ENCODE measurements around the gene CALCOCO1. TPM values are rescaled to one million over a fixed set of nuclear protein-coding genes. Genes with fewer than 3 reads are reported as not detected.
A peak's percentile ranks its signal among the peaks of the same experiment; 100 is the strongest.

The CALCOCO1 gene
- total RNA-seq, 3 donors from 2014 or later: 218 to 301 (median 295) TPM

DNA sequence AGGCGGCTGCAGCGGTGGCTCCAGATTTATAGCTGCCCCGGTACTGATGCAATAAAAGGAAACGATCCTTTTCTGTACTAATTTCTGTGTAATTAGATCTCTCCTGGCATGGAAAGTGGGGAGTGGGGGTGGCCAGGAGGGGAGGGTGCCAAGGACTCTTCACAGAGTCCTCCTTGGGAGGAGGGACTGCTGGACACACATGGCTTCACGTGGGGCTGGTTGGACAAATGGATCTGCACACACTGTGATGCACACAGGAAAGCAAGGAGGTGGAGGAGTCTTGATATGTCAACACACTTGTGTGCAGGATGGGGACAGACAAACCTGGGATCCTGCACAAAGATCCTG is 27.6 kb downstream of the CALCOCO1 start:
- peaks cover 4 to 54% of the 10 kb centered on the region in 2 donors for H3K27me3 ChIP-seq
- intact Hi-C loops (cut with DNase I; ENCODE audit: low total_unique reads): loop anchor here (5.0 kb wide), 1 partner anchor 48 kb away; no protein-coding TSS in a partner anchor

DNA sequence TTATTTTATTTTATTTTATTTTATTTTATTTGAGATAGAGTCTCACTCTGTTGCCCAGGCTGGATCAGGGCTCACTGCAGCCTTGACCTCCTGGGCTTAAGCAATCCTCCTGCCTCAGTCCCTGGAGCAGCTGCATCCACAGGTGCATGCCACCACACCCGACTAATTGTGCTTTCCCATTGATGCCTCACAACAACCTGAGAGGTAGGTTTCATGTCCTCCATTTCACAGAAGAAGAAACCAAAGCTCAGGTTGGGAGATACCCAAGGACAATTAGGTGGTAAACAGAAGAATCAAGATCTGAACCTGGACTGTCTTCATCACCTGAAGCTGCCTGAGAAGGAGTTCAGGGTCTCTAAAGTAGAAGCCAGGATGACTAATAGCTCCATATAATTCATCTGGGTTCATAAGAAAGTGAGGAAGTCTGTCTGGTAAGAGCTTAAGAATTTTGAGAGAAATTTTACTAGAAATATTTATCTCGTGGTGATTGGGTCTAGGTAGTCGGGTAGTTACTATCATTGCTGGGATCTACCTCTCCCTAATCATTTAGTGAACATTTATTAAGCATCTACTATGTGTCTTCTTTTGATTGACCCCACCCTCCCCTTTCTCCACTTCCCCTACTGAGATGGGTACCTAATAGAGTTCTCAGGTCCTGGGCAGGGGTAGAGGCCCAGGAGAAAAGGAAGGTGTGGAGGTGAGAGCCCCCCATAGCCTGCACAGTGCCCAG is 28.1 kb downstream of the CALCOCO1 start:
- intact Hi-C loops (cut with DNase I; ENCODE audit: low total_unique reads): loop anchor here (5.0 kb wide), 1 partner anchor 48 kb away; no protein-coding TSS in a partner anchor
- Histone ChIP-seq H3K27ac (no peak overlapping the region), H3K27me3 (peaks cover 4 to 55% of the 10 kb centered on the region in 2 donors)

More for the DNA sequence above, 27.6 kb downstream of the CALCOCO1 start:
- no peak overlapping the region for H3K4me3 ChIP-seq
- DNase-seq (ENCODE audit: low spot score in 2 of 2): no peak
- no peak overlapping the region for H3K27ac ChIP-seq
- H3K36me3 ChIP-seq: no peaks in the 10 kb centered on the region
- TF ChIP-seq, protein P1, sequence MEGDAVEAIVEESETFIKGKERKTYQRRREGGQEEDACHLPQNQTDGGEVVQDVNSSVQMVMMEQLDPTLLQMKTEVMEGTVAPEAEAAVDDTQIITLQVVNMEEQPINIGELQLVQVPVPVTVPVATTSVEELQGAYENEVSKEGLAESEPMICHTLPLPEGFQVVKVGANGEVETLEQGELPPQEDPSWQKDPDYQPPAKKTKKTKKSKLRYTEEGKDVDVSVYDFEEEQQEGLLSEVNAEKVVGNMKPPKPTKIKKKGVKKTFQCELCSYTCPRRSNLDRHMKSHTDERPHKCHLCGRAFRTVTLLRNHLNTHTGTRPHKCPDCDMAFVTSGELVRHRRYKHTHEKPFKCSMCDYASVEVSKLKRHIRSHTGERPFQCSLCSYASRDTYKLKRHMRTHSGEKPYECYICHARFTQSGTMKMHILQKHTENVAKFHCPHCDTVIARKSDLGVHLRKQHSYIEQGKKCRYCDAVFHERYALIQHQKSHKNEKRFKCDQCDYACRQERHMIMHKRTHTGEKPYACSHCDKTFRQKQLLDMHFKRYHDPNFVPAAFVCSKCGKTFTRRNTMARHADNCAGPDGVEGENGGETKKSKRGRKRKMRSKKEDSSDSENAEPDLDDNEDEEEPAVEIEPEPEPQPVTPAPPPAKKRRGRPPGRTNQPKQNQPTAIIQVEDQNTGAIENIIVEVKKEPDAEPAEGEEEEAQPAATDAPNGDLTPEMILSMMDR (IDR thresholded peaks at IDR 0.05): no peak
- TF ChIP-seq POLR2AphosphoS5 (IDR thresholded peaks at IDR 0.05): no peak
- TF ChIP-seq POLR2A (IDR thresholded peaks at IDR 0.05): no peak
- H3K9me3 ChIP-seq: no peaks in the 10 kb centered on the region
- no peaks in the 10 kb centered on the region for H3K4me1 ChIP-seq

DNA sequence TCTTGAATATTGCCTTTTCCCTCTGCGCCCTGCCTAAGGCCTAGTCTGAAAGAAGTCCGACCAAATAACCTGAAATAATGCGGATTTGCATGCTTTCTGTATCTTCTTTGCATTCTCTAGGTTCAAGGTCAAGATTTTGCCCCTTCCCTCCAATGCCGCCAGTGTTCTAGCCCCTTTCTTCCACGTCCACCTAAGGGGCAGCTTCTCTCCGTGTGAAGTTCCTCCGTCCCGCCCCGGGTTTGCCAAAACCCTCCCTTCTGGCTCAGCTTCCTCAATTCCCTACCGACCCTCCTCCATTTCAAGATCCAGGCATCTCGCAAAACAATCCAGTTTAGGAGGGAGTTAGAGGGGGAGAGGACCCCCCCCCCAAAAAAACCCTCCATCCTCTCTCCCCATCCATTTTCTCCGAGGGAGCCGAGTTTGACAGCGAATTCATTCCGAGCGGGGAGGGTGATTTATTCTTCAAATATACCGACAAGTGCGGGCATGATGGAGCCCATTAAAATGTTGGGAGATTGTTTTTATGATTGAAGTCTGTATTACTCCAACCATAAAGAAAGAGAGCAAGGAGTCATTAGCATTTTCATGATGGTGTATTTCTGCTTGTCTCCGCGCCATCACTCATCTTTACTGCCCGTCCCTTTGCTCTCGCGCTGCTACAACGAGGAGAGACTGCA is 30.5 kb downstream of the CALCOCO1 start:
- no peaks in the 10 kb centered on the region for H3K36me3 ChIP-seq
- no peaks in the 10 kb centered on the region for H3K9me3 ChIP-seq
- TF ChIP-seq POLR2A (IDR thresholded peaks at IDR 0.05): no peak
- TF ChIP-seq, protein P1 (IDR thresholded peaks at IDR 0.05): no peak
- TF ChIP-seq POLR2AphosphoS5 (IDR thresholded peaks at IDR 0.05): no peak
- peaks cover 4 to 46% of the 10 kb centered on the region in 2 donors for H3K27me3 ChIP-seq
- peak overlapping the region in 2 of 3 donors; percentile 8 to 26 for H3K4me3 ChIP-seq
- no peaks in the 10 kb centered on the region for H3K4me1 ChIP-seq
- no peak overlapping the region for H3K27ac ChIP-seq
- intact Hi-C loops (cut with DNase I; ENCODE audit: low total_unique reads): loop anchor here (5.0 kb wide), 1 partner anchor 51 kb away; no protein-coding TSS in a partner anchor
- DNase-seq (ENCODE audit: low spot score in 2 of 2): no peak

More for the DNA sequence above, 28.1 kb downstream of the CALCOCO1 start:
- H3K4me1 ChIP-seq: no peaks in the 10 kb centered on the region
- no peak for DNase-seq (ENCODE audit: low spot score in 2 of 2)
- no peak for TF ChIP-seq POLR2AphosphoS5 (IDR thresholded peaks at IDR 0.05)
- TF ChIP-seq, protein P1 (IDR thresholded peaks at IDR 0.05): no peak
- no peaks in the 10 kb centered on the region for H3K9me3 ChIP-seq
- H3K36me3 ChIP-seq: no peaks in the 10 kb centered on the region
- H3K4me3 ChIP-seq: no peak overlapping the region

DNA sequence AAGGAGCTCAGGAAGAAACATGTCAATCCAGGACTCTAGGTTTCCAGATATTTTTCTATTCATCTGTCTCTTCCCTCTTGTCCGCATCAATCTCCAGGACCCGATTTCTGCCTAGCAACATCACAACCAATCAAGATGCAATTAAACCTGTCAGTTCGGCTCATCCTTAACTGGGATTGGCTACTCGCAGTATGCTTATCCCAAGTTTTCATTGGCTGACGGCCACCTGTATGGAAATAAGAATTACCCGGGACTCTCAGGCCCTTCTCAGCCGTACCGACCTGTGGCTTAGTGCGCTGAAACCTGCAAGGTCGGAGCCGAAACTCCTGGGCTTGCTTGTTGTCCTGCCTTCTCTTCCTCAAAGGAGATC is 31.0 kb downstream of the CALCOCO1 start:
- H3K4me3 ChIP-seq: peak overlapping the region in 2 of 3 donors; percentile 8 to 26
- no peak overlapping the region for H3K27ac ChIP-seq
- no peaks in the 10 kb centered on the region for H3K4me1 ChIP-seq
- intact Hi-C loops (cut with DNase I; ENCODE audit: low total_unique reads): loop anchor here (5.0 kb wide), 1 partner anchor 51 kb away; no protein-coding TSS in a partner anchor
- H3K27me3 ChIP-seq: peaks cover 4 to 46% of the 10 kb centered on the region in 2 donors
- no peaks in the 10 kb centered on the region for H3K9me3 ChIP-seq
- TF ChIP-seq POLR2A (IDR thresholded peaks at IDR 0.05): no peak
- TF ChIP-seq POLR2AphosphoS5 (IDR thresholded peaks at IDR 0.05): no peak
- TF ChIP-seq, protein P1 (IDR thresholded peaks at IDR 0.05): no peak
- no peaks in the 10 kb centered on the region for H3K36me3 ChIP-seq
- DNase-seq (ENCODE audit: low spot score in 2 of 2): peak; percentile 53 to 69

All from breast epithelium (tissue), 4 donors.